ENCODE data around the gene ZNF205. TPM values are rescaled to one million over a fixed set of nuclear protein-coding genes. Genes with fewer than 3 reads are reported as not detected.

ZNF205 gene
- total and polyA plus RNA-seq, 9 of the 15 experiments (the other 6 are each of a cell fraction or from before 2014, with no cell fraction given), result 2.4 to 11.8 (median 5.1) TPM; not detected in 2

- TF ChIP-seq RHOXF2B (CRISPR knock-in tag; conservative IDR thresholded peaks at IDR 0.05) (no peak), ZNF143 (CRISPR knock-in tag; IDR thresholded peaks at IDR 0.05) (no peak), BRF2 (IDR thresholded peaks at IDR 0.05; ENCODE audit: borderline replicate concordance, insufficient read depth, insufficient read length) (no peak), ZC3H4 (CRISPR knock-in tag; IDR thresholded peaks at IDR 0.05; ENCODE audit: borderline replicate concordance) (no peak), MXI1 (IDR thresholded peaks at IDR 0.05; ENCODE audit: low read depth, low read length) (peak; percentile 90), ZNF280A (IDR thresholded peaks at IDR 0.05; ENCODE audit: low read depth, partially characterized antibody) (no peak), SRSF1 (IDR thresholded peaks at IDR 0.05; ENCODE audit: low read depth, low read length) (no peak), NCOA4 (IDR thresholded peaks at IDR 0.05; ENCODE audit: partially characterized antibody) (no peak), SRF (CRISPR knock-in tag; IDR thresholded peaks at IDR 0.05) (0 out of 4 replicates have a peak, but pooled peaks of 1 of the 2 experiments have one; percentile 42), SMARCE1 (IDR thresholded peaks at IDR 0.05) (no peak), USF2 (CRISPR knock-in tag; IDR thresholded peaks at IDR 0.05) (no peak), GTF2A2 (tag; IDR thresholded peaks at IDR 0.05) (no peak), BMI1 (IDR thresholded peaks at IDR 0.05; ENCODE audit: low read length) (peak; percentile 78), GATAD2B (IDR thresholded peaks at IDR 0.05; ENCODE audit: borderline replicate concordance) (peak; percentile 88), TFAM (CRISPR knock-in tag; conservative IDR thresholded peaks at IDR 0.05) (no peak), TFAP4 (CRISPR knock-in tag; IDR thresholded peaks at IDR 0.05; ENCODE audit: borderline replicate concordance) (peak; percentile 90), ZNF699 (CRISPR knock-in tag; IDR thresholded peaks at IDR 0.05; ENCODE audit: insufficient replicate concordance) (no peak), TEAD1 (CRISPR knock-in tag; IDR thresholded peaks at IDR 0.05) (0 out of 4 replicates have a peak, but pooled peaks of 1 of the 2 experiments have one; percentile 44), POLR2AphosphoS2 (IDR thresholded peaks at IDR 0.05; ENCODE audit: low read length) (no peak), HMGN3 (IDR thresholded peaks at IDR 0.05; ENCODE audit: borderline replicate concordance, extremely low read depth, insufficient read length, low read depth, low read length) (peak; percentile 79), ZKSCAN8 (CRISPR knock-in tag; IDR thresholded peaks at IDR 0.05) (no peak), MTA1 (IDR thresholded peaks at IDR 0.05; ENCODE audit: borderline replicate concordance) (no peak), CEBPG (CRISPR knock-in tag; IDR thresholded peaks at IDR 0.05) (no peak; the same call in 1 of the 2 replicates), CEBPG (tag; conservative IDR thresholded peaks at IDR 0.05 in 1 of 2, IDR thresholded peaks at IDR 0.05 in 1 of 2) (peak in 1 of 2 experiments; percentile 32; a peak in 1 of 4 replicates), HNRNPH1 (optimal IDR thresholded peaks at IDR 0.05; ENCODE audit: low read depth, low read length) (no peak)
These were observed 6.0 kb upstream of the ZNF205 start (continued) for GRCh38 chr16:3106205-3106928.
